Measurements from ENCODE around the gene DPH2. TPM values are rescaled to one million over a fixed set of nuclear protein-coding genes. Genes with fewer than 3 reads are reported as not detected.

DPH2 gene
- total and polyA plus RNA-seq, 2 experiments from 2014 or later: 16.7 to 42.9 TPM

DNA sequence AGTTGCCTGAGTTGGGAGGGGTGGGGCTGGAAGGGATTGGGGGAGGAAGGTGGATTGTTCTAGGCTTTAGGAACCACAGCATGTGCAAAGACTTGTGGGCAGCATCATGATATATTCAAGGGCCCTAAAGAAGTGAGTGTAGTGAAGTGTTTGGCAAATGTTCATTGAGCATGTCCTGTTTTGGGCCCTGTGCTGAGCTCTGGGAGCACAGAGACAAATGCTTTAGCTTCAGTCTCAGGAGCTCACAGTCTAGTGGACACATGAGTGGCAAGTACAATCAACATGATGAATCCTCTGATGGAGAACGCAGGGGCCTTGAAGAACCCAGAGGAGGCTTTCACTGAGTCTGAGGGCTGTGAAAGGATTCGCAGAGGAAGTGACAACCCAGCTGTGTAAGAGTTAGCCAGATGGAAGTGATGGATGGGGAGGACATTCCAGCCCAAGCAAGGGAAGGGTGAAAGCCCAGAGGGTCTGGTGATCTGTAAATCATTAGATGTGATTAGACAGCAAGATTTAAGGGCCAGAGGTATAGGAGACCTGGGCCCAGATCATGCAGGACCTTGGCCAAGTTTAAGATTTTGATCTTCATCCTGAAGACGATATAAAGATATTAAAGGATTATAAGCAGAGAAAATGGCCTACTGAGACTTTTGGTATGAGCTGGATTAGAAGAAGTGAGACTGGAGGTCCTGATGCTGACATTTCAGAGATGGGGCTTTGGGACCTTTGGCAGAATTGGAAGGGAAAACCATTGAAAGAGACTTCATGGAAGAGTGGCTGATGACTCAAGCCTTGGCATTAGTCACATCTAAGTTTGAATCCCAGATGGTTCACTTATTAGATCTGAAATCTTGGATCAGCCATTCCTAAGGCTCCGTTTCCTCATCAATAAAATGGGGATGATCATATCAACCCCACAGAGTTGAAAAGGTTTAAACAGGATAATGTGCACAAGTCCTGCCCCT is 18.5 kb upstream of the DPH2 start:
- Histone ChIP-seq H3K9me2 (ENCODE audit: insufficient read depth) (no peaks in the 10 kb centered on the region), H3K9ac (no peak overlapping the region)
- DNase-seq: peak; percentile 53

DNA sequence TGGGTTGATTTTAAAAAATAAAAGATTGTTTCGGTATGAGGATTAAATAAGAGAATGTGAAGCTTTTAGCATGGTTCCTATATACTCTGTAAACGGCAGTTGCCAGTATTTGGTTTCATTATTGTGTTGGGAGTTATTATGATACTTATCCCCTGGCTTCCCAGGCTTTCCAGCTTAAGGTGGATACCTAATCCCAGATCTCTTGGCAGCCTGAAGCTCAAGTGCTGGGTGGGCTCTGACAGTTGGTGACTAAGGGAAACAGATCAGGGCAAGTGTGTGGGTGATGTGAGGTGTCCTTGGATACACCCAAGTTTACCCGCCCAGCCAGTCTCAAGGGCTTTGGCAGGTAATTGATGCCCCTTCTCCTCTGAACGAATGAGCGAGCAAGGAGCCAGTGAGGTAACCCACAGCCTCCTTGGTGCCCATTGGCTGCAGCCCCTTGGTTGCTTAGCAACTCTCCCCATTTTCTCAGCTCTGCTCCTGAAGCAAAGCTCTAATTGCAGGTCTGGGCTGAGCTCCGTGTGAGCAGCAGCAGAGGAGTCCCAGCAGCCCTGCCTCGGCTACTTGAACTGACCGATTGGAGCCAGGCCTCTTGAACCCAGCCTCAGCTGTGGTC is 17.0 kb upstream of the DPH2 start:
- H3K9me3 ChIP-seq (ENCODE audit: low read depth): no peaks in the 10 kb centered on the region
- no peak overlapping the region for H3K27ac ChIP-seq
- no peaks in the 10 kb centered on the region for H3F3A ChIP-seq (ENCODE audit: insufficient read depth)
- WGBS, 2 experiments (ENCODE audit: low coverage in 1 of 2, low lambda C conversion rate in 2 of 2, missing lambda C conversion rate in 2 of 2): 76 to 84% methylated on average over 8 of the region's 8 CpGs
- TF ChIP-seq EZH2phosphoT487 (IDR thresholded peaks at IDR 0.05; ENCODE audit: insufficient read depth, low read depth) (no peak), EZH2 (IDR thresholded peaks at IDR 0.05; ENCODE audit: insufficient read depth, poor library complexity, severe bottlenecking) (no peak)
- H3K4me2 ChIP-seq (ENCODE audit: unreplicated experiment): no peak overlapping the region
- no peak overlapping the region for H2AFZ ChIP-seq
- peaks cover 8% of the 10 kb centered on the region for H3K4me1 ChIP-seq (ENCODE audit: insufficient read depth)
- peaks cover 54% of the 10 kb centered on the region for H3K79me2 ChIP-seq (ENCODE audit: insufficient read depth)
- no peak overlapping the region for H3K9ac ChIP-seq
- no peak for DNase-seq
- H3K4me3 ChIP-seq: no peak overlapping the region
- in situ Hi-C loops (cut with MboI): no loop called here
- no peaks in the 10 kb centered on the region for H3K27me3 ChIP-seq (replicated peaks; ENCODE audit: insufficient read depth)
- no peaks in the 10 kb centered on the region for H3K9me2 ChIP-seq (ENCODE audit: insufficient read depth)
- H3K36me3 ChIP-seq (ENCODE audit: low read depth): peaks cover 5% of the 10 kb centered on the region; the same call in 1 of the 2 replicates
- 0 out of 2 replicates have a peak, but pooled peaks cover 6% of the 10 kb centered on the region for H4K20me1 ChIP-seq (ENCODE audit: insufficient read depth)

More for the DNA sequence above, 18.5 kb upstream of the DPH2 start:
- H3K27me3 ChIP-seq (replicated peaks; ENCODE audit: insufficient read depth): no peaks in the 10 kb centered on the region
- H3K4me3 ChIP-seq: no peak overlapping the region
- H3K27ac ChIP-seq: no peak overlapping the region
- TF ChIP-seq EZH2 (IDR thresholded peaks at IDR 0.05; ENCODE audit: insufficient read depth, poor library complexity, severe bottlenecking) (no peak), EZH2phosphoT487 (IDR thresholded peaks at IDR 0.05; ENCODE audit: insufficient read depth, low read depth) (no peak)
- H2AFZ ChIP-seq: no peak overlapping the region
- H4K20me1 ChIP-seq (ENCODE audit: insufficient read depth): 0 out of 2 replicates have a peak, but pooled peaks cover 6% of the 10 kb centered on the region
- in situ Hi-C loops (cut with MboI): no loop called here
- peaks cover 64% of the 10 kb centered on the region for H3K79me2 ChIP-seq (ENCODE audit: insufficient read depth)
- no peak overlapping the region for H3K4me2 ChIP-seq (ENCODE audit: unreplicated experiment)
- peaks cover 10% of the 10 kb centered on the region for H3K4me1 ChIP-seq (ENCODE audit: insufficient read depth)
- H3K9me3 ChIP-seq (ENCODE audit: low read depth): no peaks in the 10 kb centered on the region
- no peaks in the 10 kb centered on the region for H3F3A ChIP-seq (ENCODE audit: insufficient read depth)
- no peaks in the 10 kb centered on the region for H3K36me3 ChIP-seq (ENCODE audit: low read depth)
- whole genome bisulfite sequencing, 2 experiments (ENCODE audit: low coverage in 1 of 2, low lambda C conversion rate in 2 of 2, missing lambda C conversion rate in 2 of 2): 69 to 72% methylated on average over 4 of the region's 4 CpGs

GRCh38 chr1:43953361-43953760 is 16.4 kb upstream of the DPH2 start:
- Histone ChIP-seq H3K4me3 (no peak overlapping the region), H3K9ac (no peak overlapping the region), H3K36me3 (ENCODE audit: low read depth) (peaks cover 5% of the 10 kb centered on the region; the same call in 1 of the 2 replicates), H3K27me3 (replicated peaks; ENCODE audit: insufficient read depth) (no peaks in the 10 kb centered on the region), H3K4me1 (ENCODE audit: insufficient read depth) (peaks cover 2% of the 10 kb centered on the region; the same call in 1 of the 2 replicates), H3K9me2 (ENCODE audit: insufficient read depth) (no peaks in the 10 kb centered on the region), H4K20me1 (ENCODE audit: insufficient read depth) (0 out of 2 replicates have a peak, but pooled peaks cover 6% of the 10 kb centered on the region), H3K27ac (no peak overlapping the region), H3K79me2 (ENCODE audit: insufficient read depth) (peaks cover 48% of the 10 kb centered on the region), H3K4me2 (ENCODE audit: unreplicated experiment) (no peak overlapping the region), H3F3A (ENCODE audit: insufficient read depth) (no peaks in the 10 kb centered on the region), H3K9me3 (ENCODE audit: low read depth) (no peaks in the 10 kb centered on the region), H2AFZ (no peak overlapping the region)
- DNase-seq: no peak
- TF ChIP-seq EZH2phosphoT487 (IDR thresholded peaks at IDR 0.05; ENCODE audit: insufficient read depth, low read depth): no peak
- TF ChIP-seq EZH2 (IDR thresholded peaks at IDR 0.05; ENCODE audit: insufficient read depth, poor library complexity, severe bottlenecking): no peak
- WGBS, 2 experiments (ENCODE audit: low coverage in 1 of 2, low lambda C conversion rate in 2 of 2, missing lambda C conversion rate in 2 of 2): 64 to 65% methylated on average over 3 of the region's 3 CpGs
- in situ Hi-C loops (cut with MboI): no loop called here

DNA sequence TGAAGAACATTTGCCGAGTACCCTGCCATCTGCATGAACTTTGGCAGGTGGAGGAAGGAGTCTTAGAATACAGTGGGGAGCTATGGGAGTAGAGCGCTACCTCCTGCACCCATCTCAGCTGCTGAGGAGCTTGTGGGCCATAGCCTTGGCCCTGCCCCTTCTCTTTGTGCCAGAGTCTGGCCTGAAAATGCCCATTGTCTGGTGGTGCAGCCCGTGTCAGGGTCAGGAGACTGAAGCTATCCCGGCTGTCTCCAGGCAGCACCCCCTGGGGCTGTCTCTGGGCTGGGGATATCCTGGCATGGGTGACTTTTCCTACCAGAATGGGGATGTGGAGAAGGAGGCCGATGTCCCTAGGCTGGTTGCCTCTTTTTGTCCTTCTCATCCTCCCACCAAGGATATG is 15.8 kb upstream of the DPH2 start:
- no peaks in the 10 kb centered on the region for H3K4me1 ChIP-seq (ENCODE audit: insufficient read depth)
- no peaks in the 10 kb centered on the region for H3F3A ChIP-seq (ENCODE audit: insufficient read depth)
- in situ Hi-C loops (cut with MboI): no loop called here
- H3K4me2 ChIP-seq (ENCODE audit: unreplicated experiment): no peak overlapping the region
- peaks cover 5% of the 10 kb centered on the region; the same call in 1 of the 2 replicates for H3K36me3 ChIP-seq (ENCODE audit: low read depth)
- no peaks in the 10 kb centered on the region for H3K27me3 ChIP-seq (replicated peaks; ENCODE audit: insufficient read depth)
- 0 out of 2 replicates have a peak, but pooled peaks cover 6% of the 10 kb centered on the region for H4K20me1 ChIP-seq (ENCODE audit: insufficient read depth)
- no peak for DNase-seq
- H3K9me2 ChIP-seq (ENCODE audit: insufficient read depth): no peaks in the 10 kb centered on the region
- 94 to 99% methylated on average over 4 to 5 of the region's 5 CpGs for WGBS, 2 experiments (ENCODE audit: low coverage in 1 of 2, low lambda C conversion rate in 2 of 2, missing lambda C conversion rate in 2 of 2)
- no peak overlapping the region for H3K4me3 ChIP-seq
- H3K9me3 ChIP-seq (ENCODE audit: low read depth): no peaks in the 10 kb centered on the region
- TF ChIP-seq EZH2phosphoT487 (IDR thresholded peaks at IDR 0.05; ENCODE audit: insufficient read depth, low read depth) (no peak), EZH2 (IDR thresholded peaks at IDR 0.05; ENCODE audit: insufficient read depth, poor library complexity, severe bottlenecking) (no peak)
- H3K27ac ChIP-seq: no peak overlapping the region
- no peak overlapping the region for H2AFZ ChIP-seq
- peaks cover 43% of the 10 kb centered on the region for H3K79me2 ChIP-seq (ENCODE audit: insufficient read depth)
- no peak overlapping the region for H3K9ac ChIP-seq
